HG02973 (cell line): Measurements from ENCODE around the gene CCNYL1.
"Not testable (repeated sequence)": the region's sequence is repeated elsewhere in the genome, so short reads cannot be mapped to it uniquely, and the experiment has no call there.

Source experiments
- ATAC-seq: cut with Tn5 transposase; IDR thresholded peaks from one replicate; pipeline ENCODE4 v1.9.1; 2021; ENCODE audit warnings: moderate library complexity; ENCODE audit not compliant: unreplicated experiment

Gene CCNYL1

DNA sequence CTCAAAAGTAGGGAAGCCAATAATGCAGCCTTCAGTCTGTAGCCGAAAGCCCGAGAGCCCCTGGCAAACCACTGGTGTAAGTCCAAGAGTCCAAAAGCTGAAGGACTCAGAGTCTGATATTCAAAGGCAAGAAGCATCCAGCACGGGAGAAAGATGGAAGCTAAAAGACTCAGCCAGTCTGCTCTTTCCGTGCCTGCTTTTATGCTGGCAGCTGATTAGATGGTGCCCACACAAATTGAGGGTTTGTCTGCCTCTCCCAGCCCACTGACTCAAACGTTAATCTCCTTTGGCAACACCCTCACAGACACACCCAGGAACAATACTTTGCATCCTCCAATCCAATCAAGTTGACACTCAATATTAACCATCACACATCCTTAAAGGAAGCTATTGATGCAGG is 14.5 kb upstream of the CCNYL1 start:
- ATAC-seq, result not testable (repeated sequence)

- ATAC-seq, result no peak
These were observed 14.0 kb upstream of the CCNYL1 start for GRCh38 chr2:207697411-207697810.

- no peak for ATAC-seq
These were observed 13.1 kb upstream of the CCNYL1 start for GRCh38 chr2:207698301-207698700.

GRCh38 chr2:207704078-207704477 is 7.4 kb upstream of the CCNYL1 start:
- no peak for ATAC-seq

GRCh38 chr2:207704671-207705070 is 6.8 kb upstream of the CCNYL1 start:
- no peak for ATAC-seq

DNA sequence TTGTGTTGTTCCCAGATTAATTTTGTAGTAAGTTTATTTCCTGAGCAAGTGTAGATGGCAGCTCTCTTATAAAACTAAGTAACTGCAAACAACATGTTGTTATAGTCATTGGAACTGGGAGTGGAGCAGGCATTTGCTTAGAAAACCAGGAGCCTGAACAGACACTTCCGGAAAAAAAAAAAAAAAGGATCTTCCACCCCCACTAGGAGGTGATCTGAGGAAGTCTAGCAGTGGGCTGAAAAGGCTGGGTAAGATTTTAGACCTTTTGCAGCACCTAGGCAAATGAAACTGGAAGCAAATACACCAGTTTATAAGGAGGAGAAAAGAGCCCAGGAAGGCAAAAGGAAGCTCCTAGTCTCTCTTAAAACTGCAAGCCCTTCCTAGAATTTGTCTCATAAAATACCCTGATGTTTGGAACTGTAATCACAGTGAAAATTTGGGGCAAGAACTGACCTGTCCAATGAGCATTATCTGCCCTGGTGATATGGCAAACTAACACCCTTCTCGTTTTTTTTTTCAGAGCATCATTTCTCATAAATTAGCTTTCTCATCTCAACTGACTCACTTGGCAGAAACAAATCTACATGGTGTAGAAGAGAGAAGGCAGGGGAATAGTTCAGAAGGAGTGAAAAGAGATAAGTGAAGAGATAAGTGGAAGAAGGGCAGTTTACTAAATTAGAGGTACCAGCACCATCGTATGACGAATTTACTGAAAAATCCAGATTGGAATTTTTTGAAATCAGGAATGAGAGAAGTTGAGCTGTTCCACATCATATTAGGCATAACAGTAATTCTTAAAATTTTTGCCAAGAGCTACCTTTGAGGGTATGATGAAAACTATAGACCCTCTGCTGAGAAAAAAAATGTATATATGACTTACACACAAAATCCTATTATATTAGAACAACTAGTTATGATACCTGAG is 4.2 kb upstream of the CCNYL1 start:
- no peak for ATAC-seq

GRCh38 chr2:207711750-207712530 is 500 bp downstream of the CCNYL1 start:
- ATAC-seq, result peak; percentile 26

GRCh38 chr2:207716056-207716455 is 4.6 kb downstream of the CCNYL1 start:
- ATAC-seq, result no peak

DNA sequence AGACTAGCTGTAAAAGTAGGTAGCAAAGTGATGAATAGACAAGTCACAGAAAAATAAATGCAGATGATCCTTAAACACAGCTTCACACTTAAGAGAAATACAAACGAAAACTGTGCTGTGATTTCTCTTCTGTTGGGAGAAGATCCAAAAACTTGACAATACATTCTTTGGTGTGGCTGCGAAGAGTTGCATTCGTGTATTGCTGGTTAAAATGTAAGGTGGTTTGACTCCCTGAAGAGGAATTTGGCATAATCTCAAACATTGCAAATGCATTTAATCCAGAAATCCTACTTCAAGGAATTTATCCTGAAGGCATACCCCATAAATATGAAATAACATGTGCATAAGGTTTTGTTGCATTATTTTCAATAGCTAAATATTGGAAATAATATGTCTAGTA is 7.1 kb downstream of the CCNYL1 start:
- ATAC-seq, result no peak

DNA sequence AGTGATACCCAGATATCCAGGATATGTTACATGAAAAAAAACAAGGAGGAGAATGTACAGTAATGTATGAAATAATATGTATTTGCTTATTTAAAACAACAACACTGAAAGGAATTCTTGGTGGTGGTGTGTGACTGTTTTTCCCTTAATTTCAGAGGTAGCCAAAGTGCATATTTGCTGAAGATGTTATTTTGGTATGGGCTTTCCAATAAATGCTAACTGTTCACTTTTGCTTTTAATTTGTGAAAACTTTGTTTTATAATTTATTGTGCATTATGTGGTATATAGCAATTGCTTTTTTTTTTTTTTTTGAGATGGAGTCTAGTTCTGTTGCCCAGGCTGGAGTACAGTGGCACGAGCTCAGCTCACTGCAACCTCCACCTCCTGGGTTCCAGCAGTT is 7.6 kb downstream of the CCNYL1 start:
- no peak for ATAC-seq

GRCh38 chr2:207719655-207720054 is 8.2 kb downstream of the CCNYL1 start:
- not testable (repeated sequence) for ATAC-seq

GRCh38 chr2:207720517-207721187 is 9.2 kb downstream of the CCNYL1 start:
- no peak for ATAC-seq

GRCh38 chr2:207722773-207723424 is 11.5 kb downstream of the CCNYL1 start:
- ATAC-seq, result no peak

- ATAC-seq, result not testable (repeated sequence)
These were observed 12.0 kb downstream of the CCNYL1 start for GRCh38 chr2:207723425-207723787.

DNA sequence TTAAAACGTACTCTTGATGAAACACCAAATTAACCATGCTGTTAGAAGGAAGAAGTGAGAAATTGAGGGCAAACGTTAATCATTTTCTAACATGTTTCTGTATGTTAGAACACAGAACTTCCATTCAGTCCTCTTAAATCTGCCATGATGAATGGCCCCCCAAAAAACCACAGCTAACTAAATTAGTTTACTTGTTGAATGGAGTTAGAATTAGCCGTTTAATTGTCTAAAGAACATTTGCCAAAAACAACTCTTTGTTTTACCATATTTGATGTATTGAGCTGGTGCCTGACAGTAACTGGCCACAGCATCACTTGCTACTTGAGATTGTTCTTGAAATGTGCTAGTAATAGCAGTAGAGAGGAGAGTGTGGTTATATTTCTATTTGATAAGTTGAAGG is 12.7 kb downstream of the CCNYL1 start:
- no peak for ATAC-seq

- ATAC-seq, result no peak
These were observed 14.6 kb downstream of the CCNYL1 start for GRCh38 chr2:207725873-207726578.

GRCh38 chr2:207727261-207727660 is 15.8 kb downstream of the CCNYL1 start:
- ATAC-seq, result no peak

DNA sequence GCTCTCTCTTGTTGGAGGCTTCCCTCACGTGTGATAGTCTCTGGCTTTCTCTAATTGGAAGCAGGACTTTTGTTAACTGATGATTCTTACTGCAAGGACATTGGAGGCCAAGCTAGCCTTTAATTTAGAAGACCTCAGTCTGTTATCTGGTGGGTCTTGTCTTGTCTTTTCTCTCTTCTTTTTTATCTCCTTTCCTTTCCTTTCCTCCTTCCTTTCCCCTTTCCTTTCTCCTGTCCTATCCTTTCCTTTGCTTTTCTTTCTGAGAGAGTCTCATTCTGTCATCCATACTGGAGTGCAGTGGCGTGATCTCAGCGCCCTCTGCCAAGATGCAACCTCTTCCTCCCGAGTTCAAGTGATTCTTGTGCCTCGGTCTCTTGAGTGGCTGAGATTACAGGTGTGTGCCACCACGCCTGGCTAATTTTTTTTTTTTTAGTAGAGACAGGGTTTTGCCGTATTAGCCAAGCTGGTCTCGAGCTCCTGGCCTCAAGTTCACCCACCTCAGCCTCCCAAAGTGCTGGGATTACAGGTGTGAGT is 18.1 kb downstream of the CCNYL1 start:
- no peak for ATAC-seq

DNA sequence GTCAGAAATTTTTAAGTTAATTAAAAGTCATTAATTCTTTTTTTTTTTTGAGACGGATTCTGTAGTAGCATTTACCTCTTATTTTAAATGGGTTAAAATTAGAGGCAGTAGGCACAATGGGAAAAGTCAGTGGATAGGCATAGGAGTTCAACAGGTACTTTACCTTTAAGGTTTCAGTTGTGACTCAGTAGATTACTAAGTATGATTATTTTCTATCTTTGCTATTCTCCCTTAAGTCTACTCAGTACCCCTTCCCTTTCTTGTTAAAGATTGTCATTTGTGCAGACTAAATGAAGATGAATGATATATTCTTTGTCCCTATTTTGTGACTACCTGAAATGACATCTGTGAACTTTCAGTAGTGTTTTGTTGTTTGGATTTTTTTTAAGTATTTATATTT is 19.7 kb downstream of the CCNYL1 start:
- ATAC-seq, result no peak

- no peak for ATAC-seq
These were observed 22.3 kb downstream of the CCNYL1 start for GRCh38 chr2:207733597-207734240.
